Tibial artery (tissue), 4 donors: Measurements from ENCODE around the gene CMTM8.
"Not testable (repeated sequence)": the region's sequence is repeated elsewhere in the genome, so short reads cannot be mapped to it uniquely, and the experiment has no call there.

Experiments
- DNase-seq, 2 donors: peaks; one replicate each; pipeline ENCODE4 v3.0.0-alpha.2; 2019
- H3K27ac ChIP-seq, 2 donors: fragments of 200-600 bp; sonication (generic) in 1 of 2; 1 replicate in 1 of 2; 2 replicates in 1 of 2; pipeline ENCODE4 v1.5.1; 2018 to 2019; ENCODE audit warnings: mild to moderate bottlenecking in 1 of 2
- H3K27me3 ChIP-seq, 2 donors: fragments of 200-600 bp; sonication (generic) in 1 of 2; one replicate each; pipeline versions ENCODE4 v1.5.1 to v1.6.0; 2016 to 2019
- H3K36me3 ChIP-seq, 3 donors: fragments of 200-600 bp; sonication (generic) in 2 of 3; one replicate each; pipeline ENCODE4 v1.5.1; 2016 to 2019; ENCODE audit warnings: mild to moderate bottlenecking in 2 of 3
- H3K4me1 ChIP-seq, 4 donors: fragments of 200-600 bp; sonication (generic) in 2 of 4; 1 replicate in 3 of 4; 2 replicates in 1 of 4; pipeline ENCODE4 v1.5.1; 2016 to 2019
- H3K4me3 ChIP-seq, 2 donors: fragments of 200-600 bp; sonication (generic) in 1 of 2; 1 replicate in 1 of 2; 2 replicates in 1 of 2; pipeline ENCODE4 v1.5.1; 2018 to 2019; ENCODE audit warnings: mild to moderate bottlenecking in 2 of 2
- H3K9me3 ChIP-seq, 3 donors: fragments of 200-600 bp; sonication (generic) in 1 of 3; one replicate each; pipeline ENCODE4 v1.5.1; 2016 to 2019
- CTCF ChIP-seq, 2 experiments: fragments of 200-600 bp in 1 of 2; fragments of 450-650 bp in 1 of 2; IDR thresholded peaks; one replicate each; pipeline ENCODE4 v1.5.1; 2017 to 2019; ENCODE audit warnings: antibody characterized with exemption in 2 of 2, mild to moderate bottlenecking in 1 of 2, moderate library complexity in 1 of 2
- intact Hi-C: fragments of 100-400 bp; cut with DNase I; formaldehyde crosslinking; loops from one replicate; pipeline ENCODE4 v1.15.0; 2023; ENCODE audit warnings: low total_unique reads

The CMTM8 gene

GRCh38 chr3:32238453-32239306 lies at the start of gene CMTM8:
Gene CMTM8, plus strand, starts transcription at chr3:32238680. Its CDS starts 293 bp downstream, at chr3:32238973.
- DNase-seq, result peak in 1 of 2 donors; percentile 26
- no peaks in the 10 kb centered on the region for H3K36me3 ChIP-seq
- H3K9me3 ChIP-seq, result peaks cover 0 to 10% (median 0%) of the 10 kb centered on the region in 3 donors
- peak within 1 kb of the TSS; percentile 59 to 74 for H3K4me3 ChIP-seq
- intact Hi-C loops, result no loop called here
- peaks cover 0 to 17% (median 12%) of the 10 kb centered on the region in 4 donors for H3K4me1 ChIP-seq
- H3K27me3 ChIP-seq, result no peaks in the 10 kb centered on the region
- H3K27ac ChIP-seq, result peak within 1 kb of the TSS; percentile 3 to 55
- no peak for TF ChIP-seq CTCF (IDR thresholded peaks at IDR 0.05)

- Histone ChIP-seq H3K9me3 (no peaks in the 10 kb centered on the region), H3K4me1 (no peaks in the 10 kb centered on the region), H3K4me3 (no peak overlapping the region), H3K27me3 (peaks cover 0 to 2% of the 10 kb centered on the region in 2 donors), H3K36me3 (no peaks in the 10 kb centered on the region), H3K27ac (no peak overlapping the region)
- intact Hi-C loops, result no loop called here
- TF ChIP-seq CTCF (IDR thresholded peaks at IDR 0.05), result no peak
- no peak for DNase-seq
Observed at GRCh38 chr3:32189693-32190092, 48.8 kb upstream of the CMTM8 start.

- H3K36me3 ChIP-seq, H3K27ac ChIP-seq, H3K4me3 ChIP-seq, H3K9me3 ChIP-seq, H3K27me3 ChIP-seq, DNase-seq, intact Hi-C loops, H3K4me1 ChIP-seq: not testable (repeated sequence)
Observed at GRCh38 chr3:32190556-32190955, 47.9 kb upstream of the CMTM8 start.

GRCh38 chr3:32193101-32193500 lies 45.4 kb upstream of the CMTM8 start:
- Histone ChIP-seq H3K9me3 (no peaks in the 10 kb centered on the region), H3K27me3 (peaks cover 0 to 6% of the 10 kb centered on the region in 2 donors), H3K27ac (no peak overlapping the region), H3K4me3 (no peak overlapping the region), H3K36me3 (no peaks in the 10 kb centered on the region), H3K4me1 (no peaks in the 10 kb centered on the region)
- intact Hi-C loops, result no loop called here
- no peak for DNase-seq
- TF ChIP-seq CTCF (IDR thresholded peaks at IDR 0.05), result no peak

- Histone ChIP-seq H3K4me3 (no peak overlapping the region), H3K36me3 (no peaks in the 10 kb centered on the region), H3K27ac (no peak overlapping the region), H3K27me3 (peaks cover 0 to 6% of the 10 kb centered on the region in 2 donors), H3K9me3 (no peaks in the 10 kb centered on the region), H3K4me1 (peaks cover 0 to 2% (median 0%) of the 10 kb centered on the region in 4 donors)
- intact Hi-C loops, result no loop called here
- TF ChIP-seq CTCF (IDR thresholded peaks at IDR 0.05), result no peak
- DNase-seq, result no peak
Observed at GRCh38 chr3:32194653-32195052, 43.8 kb upstream of the CMTM8 start.

- no peak for TF ChIP-seq CTCF (IDR thresholded peaks at IDR 0.05)
- intact Hi-C loops, result no loop called here
- no peaks in the 10 kb centered on the region for H3K9me3 ChIP-seq
- no peak overlapping the region for H3K27ac ChIP-seq
- no peaks in the 10 kb centered on the region for H3K36me3 ChIP-seq
- DNase-seq, result no peak
- peaks cover 0 to 6% (median 0%) of the 10 kb centered on the region in 4 donors for H3K4me1 ChIP-seq
- H3K27me3 ChIP-seq, result peaks cover 0 to 6% of the 10 kb centered on the region in 2 donors
- H3K4me3 ChIP-seq, result no peak overlapping the region
Observed at GRCh38 chr3:32195995-32196540, 42.4 kb upstream of the CMTM8 start.
